Caco-2 (cell line): ENCODE data around the gene APOA5. TPM values are rescaled to one million over a fixed set of nuclear protein-coding genes. Genes with fewer than 3 reads are reported as not detected.

Experiments
- BruUV-seq: library from RNA; stranded (reverse); fragments of 400-500 nt; replicated peaks from 2 replicates; lab custom pipeline; 2021; lab: Mats Ljungman, UMichigan
- CTCF ChIA-PET: fragments of 300-600 bp; sonication (Branson Sonifier 250); formaldehyde crosslinking; loops from one replicate; lab custom pipeline; 2022; ENCODE audit warnings: antibody characterized with exemption; lab: Charles Lee
- POLR2A ChIA-PET: fragments of 300-600 bp; sonication (Branson Sonifier 250); formaldehyde crosslinking; loops from one replicate; lab custom pipeline; 2022; ENCODE audit warnings: antibody characterized with exemption; lab: Charles Lee
- DNase-seq, 2 experiments: peaks; one replicate each; pipeline versions ENCODE4 v3.0.0 to v3.0.0-alpha.2; 2020 to 2022
- H3K27me3 ChIP-seq: replicated peaks from 2 replicates; pipeline ENCODE4 v1.6.0; 2011; ENCODE audit warnings: low read length; ENCODE audit not compliant: control insufficient read depth, insufficient read depth
- H3K36me3 ChIP-seq: 2 replicates; pipeline ENCODE4 v1.5.1; 2011; ENCODE audit warnings: low read length; ENCODE audit not compliant: control insufficient read depth, insufficient read depth
- H3K4me1 ChIP-seq: fragments of 250-450 bp; sonication (Bioruptor Pico); 2 replicates; pipeline ENCODE4 v1.5.1; 2020; ENCODE audit warnings: mild to moderate bottlenecking
- H3K4me3 ChIP-seq: 2 replicates; pipeline ENCODE4 v1.5.1; 2011; ENCODE audit warnings: low read depth, mild to moderate bottlenecking, control low read depth, low read length
- H3K9me3 ChIP-seq: fragments of 250-450 bp; sonication (Bioruptor Pico); 2 replicates; pipeline ENCODE4 v1.5.1; 2020; ENCODE audit warnings: mild to moderate bottlenecking, moderate library complexity
- H3K27ac Mint-ChIP-seq: one replicate; pipeline ENCODE4 v1.8.0; 2022; ENCODE audit warnings: mixed read lengths; ENCODE audit not compliant: unreplicated experiment
- H3K27me3 Mint-ChIP-seq: one replicate; pipeline ENCODE4 v1.8.0; 2022; ENCODE audit warnings: mixed read lengths; ENCODE audit not compliant: insufficient read depth, unreplicated experiment
- H3K36me3 Mint-ChIP-seq: one replicate; pipeline ENCODE4 v1.8.0; 2022; ENCODE audit warnings: mild to moderate bottlenecking, mixed read lengths; ENCODE audit not compliant: insufficient read depth, unreplicated experiment
- H3K4me1 Mint-ChIP-seq: one replicate; pipeline ENCODE4 v1.8.0; 2022; ENCODE audit warnings: low read depth, mixed read lengths; ENCODE audit not compliant: unreplicated experiment
- H3K4me3 Mint-ChIP-seq: one replicate; pipeline ENCODE4 v1.8.0; 2022; ENCODE audit warnings: mild to moderate bottlenecking, moderate library complexity, mixed read lengths; ENCODE audit not compliant: unreplicated experiment
- H3K9me3 Mint-ChIP-seq: one replicate; pipeline ENCODE4 v1.8.0; 2022; ENCODE audit warnings: mixed read lengths; ENCODE audit not compliant: unreplicated experiment
- intact Hi-C: fragments of 100-400 bp; cut with micrococcal nuclease; formaldehyde crosslinking; loops from one replicate; pipeline ENCODE4 v1.10.0; 2022; ENCODE audit not compliant: unreplicated experiment
- total RNA-seq: library from RNA; stranded (reverse); gene quantifications from 2 replicates; pipeline ENCODE4 v1.2.3, GENCODE V29; 2022
- TF ChIP-seq, protein P1 (sequence below), 2 experiments: fragments of 200-600 bp in 1 of 2; IDR thresholded peaks; 1 replicate in 1 of 2; 2 replicates in 1 of 2; pipeline versions ENCODE4 v1.5.1 to v1.8.0; 2011 to 2022; ENCODE audit warnings: antibody characterized with exemption in 1 of 2, control low read depth in 1 of 2, inconsistent platforms in 1 of 2, low read depth in 1 of 2, low read length in 1 of 2, mild to moderate bottlenecking in 1 of 2, moderate library complexity in 1 of 2; ENCODE audit not compliant: insufficient read depth in 1 of 2, severe bottlenecking in 1 of 2, unreplicated experiment in 1 of 2

The APOA5 gene
- total RNA-seq, 1 experiment from 2014 or later, result 2.5 TPM

DNA sequence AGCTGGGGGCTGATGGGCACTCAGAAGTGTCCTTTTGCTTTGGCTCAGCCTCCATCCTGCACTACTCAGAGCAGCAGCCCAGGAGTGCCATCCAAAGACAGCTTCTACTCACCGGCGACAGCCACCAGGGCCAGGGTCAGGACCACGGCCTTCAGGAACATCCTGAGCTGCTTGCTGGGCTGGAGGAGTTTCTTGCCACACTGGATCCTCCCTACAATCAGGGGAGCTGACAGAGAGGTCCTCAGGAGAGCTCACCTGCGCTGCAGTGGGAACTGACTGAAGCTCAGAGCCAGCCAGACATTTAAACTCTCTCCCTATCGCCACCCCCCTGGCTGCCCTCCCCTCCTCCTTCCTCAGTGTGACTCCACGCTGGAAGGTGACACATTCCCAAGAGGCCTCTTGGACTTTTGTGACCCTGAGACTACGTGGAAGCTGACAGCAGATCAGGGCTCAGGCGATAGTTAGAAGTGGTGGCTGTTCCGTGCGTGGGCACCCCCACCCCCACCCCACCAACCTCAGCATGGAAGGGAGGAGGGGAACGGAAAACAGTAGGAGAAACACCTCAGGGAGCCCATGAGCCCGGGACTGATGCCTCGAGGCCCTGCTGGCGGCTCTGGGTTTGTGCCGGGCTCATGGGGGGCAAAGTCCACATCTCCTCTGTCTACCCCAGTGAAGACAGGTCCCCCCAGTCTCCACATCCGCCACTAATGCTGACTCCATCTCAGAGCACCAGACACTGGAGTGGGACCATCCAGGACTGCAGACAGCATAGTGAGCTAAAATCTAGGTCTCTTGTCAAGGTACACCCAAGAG is 31.6 kb upstream of the APOA5 start, which contains the start of gene APOA4:
Gene APOA4, minus strand, starts transcription at position 274 of the 813 bp plus-strand sequence. Its CDS starts 113 bp downstream, at position 161.
- Mint-ChIP-seq H3K4me3 (no peak within 1 kb of the TSS), H3K4me1 (peaks cover 43% of the 10 kb centered on the region), H3K36me3 (no peaks in the 10 kb centered on the region), H3K9me3 (no peaks in the 10 kb centered on the region), H3K27me3 (no peaks in the 10 kb centered on the region), H3K27ac (peak within 1 kb of the TSS; percentile 71)
- Histone ChIP-seq H3K36me3 (no peaks in the 10 kb centered on the region), H3K4me1 (peaks cover 52% of the 10 kb centered on the region), H3K27me3 (no peaks in the 10 kb centered on the region), H3K4me3 (no peak within 1 kb of the TSS), H3K9me3 (no peaks in the 10 kb centered on the region)
- intact Hi-C loops, result no loop called here
- ChIA-PET POLR2A (interaction anchor here (0.6 to 1.1 kb wide), 2 partner anchors 15 to 283 kb away, joined by 3 to 6 read pairs; no protein-coding TSS in a partner anchor), CTCF (interaction anchor here (0.6 to 1.7 kb wide), 3 partner anchors 12 to 32 kb away, joined by 5 to 8 read pairs (median 6); partner anchors contain the start of gene APOA5)
- TF ChIP-seq, protein P1, sequence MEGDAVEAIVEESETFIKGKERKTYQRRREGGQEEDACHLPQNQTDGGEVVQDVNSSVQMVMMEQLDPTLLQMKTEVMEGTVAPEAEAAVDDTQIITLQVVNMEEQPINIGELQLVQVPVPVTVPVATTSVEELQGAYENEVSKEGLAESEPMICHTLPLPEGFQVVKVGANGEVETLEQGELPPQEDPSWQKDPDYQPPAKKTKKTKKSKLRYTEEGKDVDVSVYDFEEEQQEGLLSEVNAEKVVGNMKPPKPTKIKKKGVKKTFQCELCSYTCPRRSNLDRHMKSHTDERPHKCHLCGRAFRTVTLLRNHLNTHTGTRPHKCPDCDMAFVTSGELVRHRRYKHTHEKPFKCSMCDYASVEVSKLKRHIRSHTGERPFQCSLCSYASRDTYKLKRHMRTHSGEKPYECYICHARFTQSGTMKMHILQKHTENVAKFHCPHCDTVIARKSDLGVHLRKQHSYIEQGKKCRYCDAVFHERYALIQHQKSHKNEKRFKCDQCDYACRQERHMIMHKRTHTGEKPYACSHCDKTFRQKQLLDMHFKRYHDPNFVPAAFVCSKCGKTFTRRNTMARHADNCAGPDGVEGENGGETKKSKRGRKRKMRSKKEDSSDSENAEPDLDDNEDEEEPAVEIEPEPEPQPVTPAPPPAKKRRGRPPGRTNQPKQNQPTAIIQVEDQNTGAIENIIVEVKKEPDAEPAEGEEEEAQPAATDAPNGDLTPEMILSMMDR (IDR thresholded peaks at IDR 0.05; ENCODE audit: insufficient read depth in 1 of 2, low read depth in 1 of 2, low read length in 1 of 2, severe bottlenecking in 1 of 2, unreplicated experiment in 1 of 2), result no peak
- no peak for DNase-seq
- no TSS peak for BruUV-seq

DNA sequence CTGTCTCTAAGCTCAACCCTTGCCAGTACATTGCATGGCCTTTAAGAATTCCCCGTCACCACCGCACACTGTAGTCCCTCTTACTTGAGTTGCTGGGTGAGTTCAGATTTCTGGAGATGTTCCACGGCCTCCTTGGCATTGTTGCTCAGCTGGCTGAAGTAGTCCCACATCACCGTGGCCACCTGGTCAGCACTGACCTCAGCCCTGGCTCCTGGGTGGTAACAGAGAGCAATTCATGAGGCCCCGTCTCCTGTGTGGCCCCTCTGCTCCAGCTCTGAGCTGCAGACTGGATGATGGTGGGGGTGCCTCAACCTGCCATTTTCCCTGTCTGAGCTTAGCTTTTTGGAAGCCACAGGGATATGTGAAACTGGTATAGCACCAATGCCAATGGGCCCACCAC is 30.9 kb upstream of the APOA5 start:
- POLR2A ChIA-PET, result interaction anchor here (1.1 kb wide), 1 partner anchor 14 kb away, joined by 3 read pairs; no protein-coding TSS in a partner anchor
- TF ChIP-seq, protein P1 (IDR thresholded peaks at IDR 0.05; ENCODE audit: insufficient read depth in 1 of 2, low read depth in 1 of 2, low read length in 1 of 2, severe bottlenecking in 1 of 2, unreplicated experiment in 1 of 2), result no peak
- H3K4me1 ChIP-seq, result peaks cover 46% of the 10 kb centered on the region

More for the DNA sequence above, 30.9 kb upstream of the APOA5 start:
- Mint-ChIP-seq H3K36me3 (no peaks in the 10 kb centered on the region), H3K27me3 (no peaks in the 10 kb centered on the region), H3K4me1 (peaks cover 37% of the 10 kb centered on the region), H3K9me3 (no peaks in the 10 kb centered on the region), H3K4me3 (no peak overlapping the region), H3K27ac (peak overlapping the region; percentile 71)
- no TSS peak for BruUV-seq
- Histone ChIP-seq H3K27me3 (no peaks in the 10 kb centered on the region), H3K9me3 (no peaks in the 10 kb centered on the region), H3K4me3 (no peak overlapping the region), H3K36me3 (no peaks in the 10 kb centered on the region)
- CTCF ChIA-PET, result interaction anchor here (0.6 to 1.7 kb wide), 3 partner anchors 13 to 31 kb away, joined by 5 to 8 read pairs (median 6); partner anchors contain the start of gene APOA5
- DNase-seq, result no peak
- intact Hi-C loops, result no loop called here
